Choroid plexus epithelial cell (primary cell): ENCODE measurements around the gene PRKCQ.

Experiments
- DNase-seq: peaks from one replicate; pipeline ENCODE4 v3.0.0-alpha.2; 2010; ENCODE audit warnings: low read depth
- H3K4me3 ChIP-seq: 2 replicates; pipeline ENCODE4 v1.5.1; 2011; ENCODE audit warnings: low read depth, mild to moderate bottlenecking, control low read depth, low read length, moderate library complexity
- CTCF ChIP-seq: conservative IDR thresholded peaks from 2 replicates; pipeline ENCODE4 v1.5.1; 2011; ENCODE audit warnings: low read depth, mild to moderate bottlenecking, control low read depth, inconsistent platforms, low read length, moderate library complexity

The PRKCQ gene

GRCh38 chr10:6580279-6581029 lies 378 bp upstream of the PRKCQ start:
- peak; percentile 42 for TF ChIP-seq CTCF
- DNase-seq: peak; percentile 51
- peak overlapping the region; percentile 64 for H3K4me3 ChIP-seq

- TF ChIP-seq CTCF: no peak
- H3K4me3 ChIP-seq: peak overlapping the region; percentile 45
- DNase-seq: no peak
These were observed 733 bp downstream of the PRKCQ start for GRCh38 chr10:6579183-6579903.

- DNase-seq: no peak
- no peak for TF ChIP-seq CTCF
- no peak overlapping the region for H3K4me3 ChIP-seq
These were observed 1.3 kb downstream of the PRKCQ start for GRCh38 chr10:6578795-6579182.

- no peak for TF ChIP-seq CTCF
- no peak for DNase-seq
- no peak overlapping the region for H3K4me3 ChIP-seq
These were observed 1.8 kb downstream of the PRKCQ start for GRCh38 chr10:6578251-6578771.

- H3K4me3 ChIP-seq: no peak overlapping the region
- TF ChIP-seq CTCF: no peak
- no peak for DNase-seq
These were observed 3.8 kb downstream of the PRKCQ start for GRCh38 chr10:6576326-6576725.

GRCh38 chr10:6574664-6575176 lies 5.4 kb downstream of the PRKCQ start:
- no peak for TF ChIP-seq CTCF
- no peak for DNase-seq
- no peak overlapping the region for H3K4me3 ChIP-seq

- H3K4me3 ChIP-seq: no peak overlapping the region
- no peak for DNase-seq
- TF ChIP-seq CTCF: no peak
These were observed 9.2 kb downstream of the PRKCQ start for GRCh38 chr10:6570893-6571292.
